Colonic mucosa (tissue), 4 donors: Measurements from ENCODE around the gene CCDC154. TPM values are rescaled to one million over a fixed set of nuclear protein-coding genes. Genes with fewer than 3 reads are reported as not detected.

Experiments used
- DNase-seq: peaks from one replicate; pipeline ENCODE4 v3.0.0-alpha.2; 2020
- H3K27ac ChIP-seq: fragments of 200-600 bp; one replicate; pipeline ENCODE4 v1.8.0; 2021
- H3K27me3 ChIP-seq: fragments of 200-600 bp; one replicate; pipeline ENCODE4 v1.8.0; 2021
- H3K36me3 ChIP-seq: fragments of 200-600 bp; one replicate; pipeline ENCODE4 v1.8.0; 2021
- H3K4me1 ChIP-seq: fragments of 200-600 bp; one replicate; pipeline ENCODE4 v1.8.0; 2021; ENCODE audit warnings: mild to moderate bottlenecking
- H3K4me3 ChIP-seq: fragments of 200-600 bp; one replicate; pipeline ENCODE4 v1.8.0; 2021
- H3K9ac ChIP-seq, 2 donors: one replicate each; pipeline ENCODE4 v1.7.0; 2013; ENCODE audit warnings: control low read depth in 2 of 2, low read depth in 2 of 2, low read length in 2 of 2
- H3K9me3 ChIP-seq: fragments of 200-600 bp; one replicate; pipeline ENCODE4 v1.8.0; 2021
- intact Hi-C: fragments of 100-400 bp; cut with DNase I; formaldehyde crosslinking; loops from one replicate; pipeline ENCODE4 v1.14.1; 2022
- total RNA-seq, 2 donors: library from RNA; stranded (reverse); fragmentation: NEBNext Ultra II Directional in 1 of 2; extraction: Animal tissue kit (Norgen Biotek cat#: 25700) in 1 of 2; gene quantifications; one replicate each; pipeline ENCODE4 v1.2.1, GENCODE V29; 2021
- TF ChIP-seq, protein P1 (sequence below): fragments of 200-600 bp; IDR thresholded peaks from one replicate; pipeline ENCODE4 v1.8.0; 2022; ENCODE audit warnings: antibody characterized with exemption, mild to moderate bottlenecking
- donor health status: healthy.
- donor health status: DM: no; HTN: no; CAD: no.
- donor health status: DM: no; HTN: no; CAD: no.

Gene CCDC154
- total RNA-seq, 2 donors from 2014 or later, result 0.56 to 1.6 TPM

DNA sequence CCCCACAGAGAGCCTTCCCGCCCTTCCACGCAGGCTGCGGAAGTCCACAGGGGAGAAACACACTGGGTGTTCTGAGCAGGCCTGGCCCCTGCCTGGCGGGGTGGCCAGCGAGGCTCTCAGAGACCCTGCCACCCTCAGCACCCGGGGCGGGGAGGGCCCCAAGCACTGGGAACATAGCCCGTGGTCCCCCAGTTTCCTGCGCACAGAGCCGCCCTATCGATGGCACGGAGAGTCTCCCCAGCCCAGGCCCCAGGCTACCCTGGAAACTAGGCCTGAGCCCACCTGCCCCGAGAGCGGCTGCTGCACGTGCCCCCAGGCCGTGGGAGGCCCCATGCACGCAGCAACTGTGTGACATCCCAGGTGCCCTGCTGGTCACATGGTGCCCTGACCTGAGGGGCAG is 10.2 kb upstream of the CCDC154 start:
- intact Hi-C loops, result no loop called here
- no peaks in the 10 kb centered on the region for H3K4me1 ChIP-seq
- no peak for DNase-seq
- no peaks in the 10 kb centered on the region for H3K9me3 ChIP-seq
- no peak overlapping the region for H3K4me3 ChIP-seq
- H3K27me3 ChIP-seq, result no peaks in the 10 kb centered on the region
- no peak overlapping the region for H3K27ac ChIP-seq
- H3K36me3 ChIP-seq, result no peaks in the 10 kb centered on the region
- no peak overlapping the region for H3K9ac ChIP-seq
- TF ChIP-seq, protein P1, sequence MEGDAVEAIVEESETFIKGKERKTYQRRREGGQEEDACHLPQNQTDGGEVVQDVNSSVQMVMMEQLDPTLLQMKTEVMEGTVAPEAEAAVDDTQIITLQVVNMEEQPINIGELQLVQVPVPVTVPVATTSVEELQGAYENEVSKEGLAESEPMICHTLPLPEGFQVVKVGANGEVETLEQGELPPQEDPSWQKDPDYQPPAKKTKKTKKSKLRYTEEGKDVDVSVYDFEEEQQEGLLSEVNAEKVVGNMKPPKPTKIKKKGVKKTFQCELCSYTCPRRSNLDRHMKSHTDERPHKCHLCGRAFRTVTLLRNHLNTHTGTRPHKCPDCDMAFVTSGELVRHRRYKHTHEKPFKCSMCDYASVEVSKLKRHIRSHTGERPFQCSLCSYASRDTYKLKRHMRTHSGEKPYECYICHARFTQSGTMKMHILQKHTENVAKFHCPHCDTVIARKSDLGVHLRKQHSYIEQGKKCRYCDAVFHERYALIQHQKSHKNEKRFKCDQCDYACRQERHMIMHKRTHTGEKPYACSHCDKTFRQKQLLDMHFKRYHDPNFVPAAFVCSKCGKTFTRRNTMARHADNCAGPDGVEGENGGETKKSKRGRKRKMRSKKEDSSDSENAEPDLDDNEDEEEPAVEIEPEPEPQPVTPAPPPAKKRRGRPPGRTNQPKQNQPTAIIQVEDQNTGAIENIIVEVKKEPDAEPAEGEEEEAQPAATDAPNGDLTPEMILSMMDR, result no peak

DNA sequence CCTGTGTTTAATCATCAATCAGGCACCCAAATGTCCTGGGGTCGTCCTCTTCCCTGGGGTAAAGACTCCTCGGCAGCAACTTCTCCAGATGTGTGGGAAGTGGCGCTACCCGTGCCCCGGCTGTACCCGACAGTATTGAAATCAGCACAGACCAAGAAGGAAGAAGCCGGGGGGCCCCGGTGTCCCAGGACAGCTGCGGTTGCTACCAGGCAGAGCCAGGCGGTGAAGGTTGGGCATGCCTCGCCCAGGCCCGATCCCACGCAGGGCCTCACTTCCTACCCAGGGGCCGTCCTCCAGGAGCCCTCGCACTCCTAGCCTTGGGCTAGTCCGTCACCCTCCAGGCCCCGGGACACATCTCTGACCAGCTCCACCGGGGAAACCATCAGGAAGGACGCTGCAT is 9.0 kb upstream of the CCDC154 start:
- DNase-seq, result no peak
- intact Hi-C loops, result no loop called here
- Histone ChIP-seq H3K9ac (no peak overlapping the region), H3K36me3 (no peaks in the 10 kb centered on the region), H3K4me3 (no peak overlapping the region), H3K9me3 (no peaks in the 10 kb centered on the region), H3K27me3 (no peaks in the 10 kb centered on the region), H3K27ac (no peak overlapping the region), H3K4me1 (no peaks in the 10 kb centered on the region)
- TF ChIP-seq, protein P1, result no peak

DNA sequence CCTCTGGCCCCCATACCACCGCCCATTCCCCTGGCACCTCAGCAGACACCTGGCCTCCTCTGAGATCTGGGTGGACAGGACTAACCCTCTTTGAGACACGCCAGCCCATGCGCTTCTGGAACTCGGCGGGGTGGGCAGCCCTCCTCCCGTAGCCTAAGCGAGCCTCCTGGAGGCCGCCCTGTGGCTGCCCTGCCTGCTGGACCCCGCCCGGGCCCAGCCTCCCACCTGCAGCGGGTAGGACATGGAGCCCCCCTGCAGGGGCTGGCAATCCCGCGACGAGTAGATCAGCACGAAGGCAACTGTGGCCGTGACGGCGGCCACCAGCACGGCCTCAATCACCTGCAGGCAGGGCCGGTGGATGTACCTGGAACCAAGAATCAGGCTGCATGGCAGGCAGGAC is 8.2 kb upstream of the CCDC154 start:
- Histone ChIP-seq H3K9me3 (no peaks in the 10 kb centered on the region), H3K9ac (no peak overlapping the region), H3K27me3 (no peaks in the 10 kb centered on the region), H3K27ac (no peak overlapping the region), H3K36me3 (no peaks in the 10 kb centered on the region), H3K4me1 (no peaks in the 10 kb centered on the region), H3K4me3 (no peak overlapping the region)
- intact Hi-C loops, result no loop called here
- DNase-seq, result no peak
- TF ChIP-seq, protein P1, result no peak

DNA sequence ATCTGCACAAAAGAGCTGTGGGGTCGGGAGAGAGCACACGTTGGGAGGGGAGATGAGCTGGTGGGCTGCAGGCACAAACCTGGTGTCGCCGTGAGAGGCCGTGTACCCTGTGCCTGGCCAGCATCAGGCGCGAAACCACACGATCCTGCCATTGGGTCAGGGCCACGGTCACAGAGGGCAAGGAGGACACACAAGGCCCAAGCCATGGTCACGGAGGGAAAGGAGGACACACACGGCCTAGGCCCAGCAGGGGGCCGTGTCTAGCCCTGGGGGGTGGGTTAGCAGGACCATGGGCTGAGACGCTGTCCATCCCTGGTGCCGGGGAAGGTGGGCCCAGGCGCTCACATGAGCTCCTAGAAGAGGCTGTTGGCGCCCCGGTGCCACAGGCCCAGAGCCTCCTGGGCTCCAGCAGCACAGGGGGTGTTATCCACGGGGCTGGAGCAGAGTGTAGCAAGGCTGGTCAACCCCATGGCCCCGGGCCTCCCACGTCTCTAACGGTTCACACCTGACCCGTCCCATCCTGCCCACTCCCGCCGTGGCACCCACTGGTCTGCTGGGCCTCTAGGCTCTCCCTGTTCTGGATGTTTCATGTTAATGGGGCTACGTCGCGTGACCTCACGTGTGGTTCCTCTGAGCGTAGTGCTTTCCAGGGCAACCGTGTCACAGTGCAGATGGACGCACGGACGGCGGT is 7.5 kb upstream of the CCDC154 start:
- TF ChIP-seq, protein P1, result no peak
- Histone ChIP-seq H3K9ac (no peak overlapping the region), H3K27ac (no peak overlapping the region), H3K4me1 (no peaks in the 10 kb centered on the region), H3K4me3 (no peak overlapping the region), H3K36me3 (no peaks in the 10 kb centered on the region), H3K27me3 (no peaks in the 10 kb centered on the region), H3K9me3 (no peaks in the 10 kb centered on the region)
- DNase-seq, result no peak
- intact Hi-C loops, result no loop called here

DNA sequence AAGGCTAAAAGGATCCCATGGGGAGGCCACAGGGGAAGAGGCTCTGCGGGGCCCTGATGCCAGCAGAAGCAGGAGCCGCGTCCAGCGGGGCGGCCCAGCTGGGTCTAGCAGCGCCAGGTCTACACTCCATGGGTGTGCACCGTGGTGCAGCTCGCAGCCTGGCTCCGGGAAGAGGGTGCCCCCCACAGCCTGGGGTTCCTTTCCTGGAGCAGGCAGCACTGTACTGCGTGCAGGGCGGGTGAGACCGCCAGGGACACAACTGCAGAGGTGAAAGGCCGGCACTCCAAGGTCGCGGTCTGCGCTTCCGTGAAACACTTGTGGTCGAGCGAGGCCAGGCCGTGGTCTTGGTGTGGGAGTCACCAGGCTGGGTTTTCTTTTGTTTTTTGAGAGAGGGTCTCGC is 6.5 kb upstream of the CCDC154 start:
- Histone ChIP-seq H3K9me3 (no peaks in the 10 kb centered on the region), H3K27me3 (no peaks in the 10 kb centered on the region), H3K4me1 (no peaks in the 10 kb centered on the region), H3K4me3 (no peak overlapping the region), H3K27ac (no peak overlapping the region), H3K9ac (no peak overlapping the region), H3K36me3 (no peaks in the 10 kb centered on the region)
- intact Hi-C loops, result no loop called here
- TF ChIP-seq, protein P1, result no peak
- no peak for DNase-seq
